NT2/D1 (cell line): ENCODE results near the gene OAS1.

Experiments
- SUZ12 ChIP-seq: IDR thresholded peaks from 2 replicates; pipeline ENCODE4 v1.6.1; 2011; ENCODE audit not compliant: insufficient read length, insufficient read depth; ENCODE audit errors: extremely low read depth
- YY1 ChIP-seq: IDR thresholded peaks from 2 replicates; pipeline ENCODE4 v1.6.1; 2011; ENCODE audit not compliant: insufficient read length, insufficient read depth
- ZNF274 ChIP-seq: IDR thresholded peaks from 2 replicates; pipeline ENCODE4 v1.6.1; 2011; ENCODE audit warnings: mild to moderate bottlenecking, low read depth, low read length

GRCh38 chr12:112928978-112929377, 22.2 kb downstream of the OAS1 start:
- TF ChIP-seq YY1 (no peak), ZNF274 (no peak), SUZ12 (no peak)
